Right renal pelvis (tissue), 4 donors: ENCODE measurements around the gene IL18RAP. TPM values are rescaled to one million over a fixed set of nuclear protein-coding genes. Genes with fewer than 3 reads are reported as not detected.

ENCODE experiments used
- DNase-seq, 4 donors: peaks; one replicate each; pipeline ENCODE4 v3.0.0-alpha.2; 2013; ENCODE audit warnings: low read depth in 4 of 4, low spot score in 3 of 4, missing footprints in 1 of 4
- polyA plus RNA-seq, 4 donors: library from polyadenylated mRNA; unstranded; fragments of 120-200 nt; gene quantifications; one replicate each; pipeline ENCODE4 v1.2.1, GENCODE V29; 2013; ENCODE audit not compliant: insufficient read length in 4 of 4

The IL18RAP gene
- polyA plus RNA-seq, 4 donors: 0.18 to 0.36 (median 0.29) TPM

GRCh38 chr2:102421890-102422759 is 835 bp upstream of the IL18RAP start:
- DNase-seq: no peak

GRCh38 chr2:102423368-102423767 is 408 bp downstream of the IL18RAP start:
- no peak for DNase-seq

- no peak for DNase-seq
These were observed 1.8 kb downstream of the IL18RAP start for GRCh38 chr2:102424754-102425153.

- DNase-seq: no peak
These were observed 2.6 kb downstream of the IL18RAP start for GRCh38 chr2:102425441-102426132.

- no peak for DNase-seq
These were observed 4.3 kb downstream of the IL18RAP start for GRCh38 chr2:102427249-102427648.

- DNase-seq: no peak
These were observed 5.6 kb downstream of the IL18RAP start for GRCh38 chr2:102428573-102428972.

- no peak for DNase-seq
These were observed 9.4 kb downstream of the IL18RAP start for GRCh38 chr2:102432386-102432785.

- no peak for DNase-seq
These were observed 11.2 kb downstream of the IL18RAP start for GRCh38 chr2:102433973-102434654.

- no peak for DNase-seq
These were observed 11.9 kb downstream of the IL18RAP start for GRCh38 chr2:102434655-102435381.

- DNase-seq: no peak
These were observed 12.8 kb downstream of the IL18RAP start for GRCh38 chr2:102435741-102436140.

GRCh38 chr2:102436323-102436722 is 13.4 kb downstream of the IL18RAP start:
- DNase-seq: no peak

GRCh38 chr2:102437122-102437521 is 14.2 kb downstream of the IL18RAP start:
- no peak for DNase-seq

- no peak for DNase-seq
These were observed 15.2 kb downstream of the IL18RAP start for GRCh38 chr2:102438111-102438510.

GRCh38 chr2:102438578-102438977 is 15.6 kb downstream of the IL18RAP start:
- DNase-seq: no peak

- DNase-seq: no peak
These were observed 16.2 kb downstream of the IL18RAP start for GRCh38 chr2:102439065-102439695.

GRCh38 chr2:102442967-102443828 is 20.2 kb downstream of the IL18RAP start:
- DNase-seq: peak; percentile 10 to 12 (median 12)

GRCh38 chr2:102444233-102444632 is 21.3 kb downstream of the IL18RAP start:
- DNase-seq: no peak

- DNase-seq: no peak
These were observed 24.0 kb downstream of the IL18RAP start for GRCh38 chr2:102446936-102447335.

GRCh38 chr2:102449370-102449974 is 26.5 kb downstream of the IL18RAP start:
- DNase-seq: peak in 1 of 4 donors; percentile 24
